ENCODE data around the gene MTSS2.

The MTSS2 gene

DNA sequence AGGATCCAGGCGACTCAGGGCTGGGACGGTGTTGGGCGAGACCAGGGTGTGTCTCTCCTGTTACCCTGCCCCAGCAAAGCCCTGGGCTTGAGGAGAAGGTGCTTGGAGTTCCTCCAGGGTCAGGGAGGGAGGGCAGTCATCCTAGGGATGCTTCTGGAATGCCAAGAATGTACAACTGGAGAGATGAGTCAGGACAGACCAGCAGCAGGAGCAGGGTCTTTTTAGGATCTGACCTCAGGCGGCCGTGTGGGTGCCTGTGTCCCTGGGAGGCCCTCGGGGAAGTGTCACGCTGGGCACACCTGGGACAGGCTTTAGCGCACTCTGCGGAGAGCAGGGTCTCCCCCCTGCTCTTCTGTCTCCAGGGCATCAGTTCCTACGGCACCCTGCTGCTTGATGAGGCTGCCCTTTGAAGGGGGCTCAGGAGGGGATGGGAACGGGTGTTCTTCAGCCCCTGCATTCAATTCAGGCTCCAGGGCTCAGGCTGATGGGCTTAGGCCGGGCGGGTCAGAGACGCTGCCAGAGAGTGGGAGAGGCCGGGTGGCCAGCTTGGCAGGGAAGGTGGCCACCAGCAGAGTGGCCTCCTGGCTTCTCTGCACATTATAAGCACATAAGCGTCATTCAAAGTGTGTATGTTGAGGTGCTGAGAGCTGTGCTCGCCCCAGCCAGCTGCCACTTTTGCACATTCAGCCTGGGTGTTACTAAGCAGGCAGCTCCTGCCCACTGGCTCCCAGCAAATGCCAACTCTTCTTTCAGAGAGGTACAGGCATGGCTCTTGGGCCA, 8.4 kb upstream of the MTSS2 start:
- Histone ChIP-seq H3K4me1 (ENCODE audit: insufficient read depth, insufficient read length) (peaks cover 48% of the 10 kb centered on the region), H3K27me3 (ENCODE audit: insufficient read depth, insufficient read length) (no peaks in the 10 kb centered on the region), H3K4me3 (ENCODE audit: insufficient read length, low read depth) (no peak overlapping the region), H3K36me3 (ENCODE audit: insufficient read depth, insufficient read length, low read length) (peaks cover 21% of the 10 kb centered on the region), H3K9me3 (ENCODE audit: insufficient read depth, low read length) (no peaks in the 10 kb centered on the region), H3K9ac (ENCODE audit: insufficient read length, low read depth) (peak overlapping the region; percentile 72)
- peak; percentile 89 for DNase-seq (ENCODE audit: low read depth, low spot score)
- TF ChIP-seq SUZ12 (IDR thresholded peaks at IDR 0.05; ENCODE audit: extremely low read depth, insufficient read depth, insufficient read length) (no peak), YY1 (IDR thresholded peaks at IDR 0.05; ENCODE audit: insufficient read depth, insufficient read length) (no peak), ZNF274 (IDR thresholded peaks at IDR 0.05; ENCODE audit: low read depth, low read length) (no peak)

DNA sequence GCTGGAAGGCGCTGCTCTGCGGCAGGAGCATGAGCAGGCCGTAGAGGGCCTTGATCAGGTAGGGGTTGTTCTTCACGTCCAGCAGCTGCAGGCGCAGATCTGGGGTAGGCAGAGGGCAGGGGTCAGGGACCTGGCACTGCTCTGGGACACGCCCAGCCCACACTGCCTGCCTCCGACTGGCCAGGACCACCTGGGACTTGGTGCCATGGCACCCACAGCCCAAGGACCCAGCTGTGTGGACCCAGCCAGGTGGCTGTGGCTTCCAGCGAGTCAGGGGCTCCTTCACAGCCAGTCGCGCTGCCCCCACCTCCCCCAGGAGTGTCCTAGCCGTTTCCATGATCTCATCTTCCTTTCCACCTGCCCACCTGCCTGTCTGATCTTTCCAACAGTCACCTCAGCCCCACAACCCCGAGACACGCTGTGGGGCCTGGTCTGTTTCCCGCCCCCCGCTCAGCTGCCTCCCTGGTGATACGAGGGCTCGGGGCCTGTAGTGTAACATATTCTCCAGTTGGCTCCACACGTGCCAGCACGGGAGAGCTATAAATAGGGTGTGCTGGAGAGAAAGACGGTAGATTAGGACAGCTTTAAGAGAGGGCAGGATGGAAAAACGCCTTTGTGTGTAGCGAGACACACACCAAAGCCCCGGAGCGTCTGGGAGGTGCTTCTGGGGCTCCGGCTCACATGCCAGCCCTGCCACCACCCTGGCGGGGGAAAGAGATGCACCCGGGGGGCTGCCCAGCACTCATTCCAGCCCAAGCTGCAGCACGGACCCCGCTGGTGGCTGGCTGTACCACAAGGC, 7.2 kb upstream of the MTSS2 start:
- peak overlapping the region; percentile 72 for H3K9ac ChIP-seq (ENCODE audit: insufficient read length, low read depth)

DNA sequence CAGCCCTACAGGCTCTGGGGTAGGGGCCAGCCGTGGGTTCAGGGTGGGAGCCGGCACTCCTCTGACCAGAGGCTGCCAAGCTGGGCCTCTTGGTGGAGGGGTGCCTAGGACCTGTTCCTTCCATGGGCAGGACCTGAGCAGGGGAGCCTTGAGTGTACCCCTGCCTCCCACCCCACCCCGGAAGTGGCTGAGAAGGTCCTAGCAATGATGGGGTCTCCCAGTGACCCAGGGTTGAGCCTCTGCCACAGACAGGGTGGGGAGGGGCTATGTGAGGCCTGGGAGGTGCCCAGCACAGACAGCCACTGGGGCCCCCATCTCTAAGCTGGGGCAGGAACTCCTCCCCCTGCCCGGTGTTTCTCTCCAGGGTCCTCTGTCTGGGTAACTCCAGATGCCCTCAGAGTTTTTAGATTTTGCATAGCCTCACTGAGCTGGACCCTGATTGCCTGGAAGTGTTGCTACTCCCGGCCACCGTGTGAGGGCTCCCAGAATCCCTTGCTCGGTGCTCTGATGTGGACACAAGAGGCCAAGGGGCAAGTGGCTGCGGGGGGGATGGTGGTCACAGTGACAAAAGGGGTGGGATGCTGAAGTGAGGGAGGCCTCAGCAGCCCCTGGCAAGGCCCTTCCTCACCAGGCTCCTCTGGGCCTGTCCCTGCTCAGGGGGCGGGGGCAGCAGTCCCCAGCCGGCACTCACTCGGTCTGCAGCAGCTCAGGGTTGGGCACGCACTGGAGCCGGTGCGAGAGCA, 6.4 kb upstream of the MTSS2 start:
- Histone ChIP-seq H3K36me3 (ENCODE audit: insufficient read depth, insufficient read length, low read length) (peaks cover 16% of the 10 kb centered on the region), H3K27me3 (ENCODE audit: insufficient read depth, insufficient read length) (no peaks in the 10 kb centered on the region), H3K4me3 (ENCODE audit: insufficient read length, low read depth) (no peak overlapping the region), H3K4me1 (ENCODE audit: insufficient read depth, insufficient read length) (peaks cover 51% of the 10 kb centered on the region), H3K9ac (ENCODE audit: insufficient read length, low read depth) (peak overlapping the region; percentile 72), H3K9me3 (ENCODE audit: insufficient read depth, low read length) (no peaks in the 10 kb centered on the region)
- no peak for TF ChIP-seq YY1 (IDR thresholded peaks at IDR 0.05; ENCODE audit: insufficient read depth, insufficient read length)
- DNase-seq (ENCODE audit: low read depth, low spot score), result no peak

More for the DNA sequence above, 7.2 kb upstream of the MTSS2 start:
- H3K27me3 ChIP-seq (ENCODE audit: insufficient read depth, insufficient read length), result no peaks in the 10 kb centered on the region
- H3K9me3 ChIP-seq (ENCODE audit: insufficient read depth, low read length), result no peaks in the 10 kb centered on the region
- no peak overlapping the region for H3K4me3 ChIP-seq (ENCODE audit: insufficient read length, low read depth)
- H3K36me3 ChIP-seq (ENCODE audit: insufficient read depth, insufficient read length, low read length), result peaks cover 16% of the 10 kb centered on the region
- TF ChIP-seq YY1 (IDR thresholded peaks at IDR 0.05; ENCODE audit: insufficient read depth, insufficient read length) (no peak), ZNF274 (IDR thresholded peaks at IDR 0.05; ENCODE audit: low read depth, low read length) (no peak), SUZ12 (IDR thresholded peaks at IDR 0.05; ENCODE audit: extremely low read depth, insufficient read depth, insufficient read length) (no peak)
- no peak for DNase-seq (ENCODE audit: low read depth, low spot score)
- peaks cover 49% of the 10 kb centered on the region for H3K4me1 ChIP-seq (ENCODE audit: insufficient read depth, insufficient read length)

DNA sequence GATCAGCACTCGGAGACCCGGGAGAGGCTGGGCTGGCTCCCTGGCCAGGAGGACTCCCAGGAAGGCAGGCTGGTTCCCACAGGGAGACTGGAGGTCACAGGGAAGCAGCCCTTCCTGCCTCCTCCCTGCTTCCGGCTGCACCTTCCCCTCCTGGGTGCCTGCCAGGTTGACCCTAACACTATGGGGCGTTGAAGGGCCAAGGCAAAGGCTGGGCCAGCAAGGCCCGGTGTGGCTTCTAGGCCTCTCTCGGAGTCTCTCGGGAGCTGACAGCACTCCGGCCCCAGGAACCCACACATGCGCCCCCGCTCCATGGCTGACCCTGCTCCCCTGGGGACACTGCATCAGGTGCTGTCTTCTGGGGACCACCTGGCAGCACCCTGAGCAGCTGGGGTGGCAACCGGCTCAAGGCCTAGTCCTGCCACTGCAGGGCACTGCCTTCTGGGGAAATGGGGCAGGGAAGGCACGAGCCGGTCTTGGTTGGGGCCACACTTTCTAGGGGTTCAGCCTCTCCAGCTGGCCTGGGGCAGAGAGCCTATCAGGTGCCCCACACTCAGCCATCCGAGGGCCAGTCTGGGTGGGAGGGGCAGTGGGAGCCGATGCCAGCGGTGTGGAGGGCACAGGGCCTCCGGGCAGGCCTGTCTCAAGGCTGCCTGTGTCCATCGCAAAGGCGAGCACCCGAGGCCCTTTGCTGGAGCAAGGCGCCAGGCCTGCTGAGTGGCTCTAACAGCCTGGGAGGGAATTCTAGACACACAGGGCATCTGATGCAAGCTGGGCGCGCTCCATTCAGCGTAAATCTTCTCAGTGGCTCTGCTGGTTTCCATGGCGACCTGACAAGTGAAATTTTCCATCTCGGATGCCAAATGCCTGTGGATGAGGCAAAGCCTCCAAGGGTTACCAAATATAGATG, 5.6 kb upstream of the MTSS2 start:
- no peak overlapping the region for H3K4me3 ChIP-seq (ENCODE audit: insufficient read length, low read depth)
- H3K27me3 ChIP-seq (ENCODE audit: insufficient read depth, insufficient read length), result no peaks in the 10 kb centered on the region
- no peak overlapping the region for H3K9ac ChIP-seq (ENCODE audit: insufficient read length, low read depth)
- TF ChIP-seq SUZ12 (IDR thresholded peaks at IDR 0.05; ENCODE audit: extremely low read depth, insufficient read depth, insufficient read length) (no peak), YY1 (IDR thresholded peaks at IDR 0.05; ENCODE audit: insufficient read depth, insufficient read length) (no peak), ZNF274 (IDR thresholded peaks at IDR 0.05; ENCODE audit: low read depth, low read length) (no peak)
- H3K36me3 ChIP-seq (ENCODE audit: insufficient read depth, insufficient read length, low read length), result peaks cover 16% of the 10 kb centered on the region
- H3K4me1 ChIP-seq (ENCODE audit: insufficient read depth, insufficient read length), result peaks cover 51% of the 10 kb centered on the region
- DNase-seq (ENCODE audit: low read depth, low spot score), result no peak
- H3K9me3 ChIP-seq (ENCODE audit: insufficient read depth, low read length), result no peaks in the 10 kb centered on the region

DNA sequence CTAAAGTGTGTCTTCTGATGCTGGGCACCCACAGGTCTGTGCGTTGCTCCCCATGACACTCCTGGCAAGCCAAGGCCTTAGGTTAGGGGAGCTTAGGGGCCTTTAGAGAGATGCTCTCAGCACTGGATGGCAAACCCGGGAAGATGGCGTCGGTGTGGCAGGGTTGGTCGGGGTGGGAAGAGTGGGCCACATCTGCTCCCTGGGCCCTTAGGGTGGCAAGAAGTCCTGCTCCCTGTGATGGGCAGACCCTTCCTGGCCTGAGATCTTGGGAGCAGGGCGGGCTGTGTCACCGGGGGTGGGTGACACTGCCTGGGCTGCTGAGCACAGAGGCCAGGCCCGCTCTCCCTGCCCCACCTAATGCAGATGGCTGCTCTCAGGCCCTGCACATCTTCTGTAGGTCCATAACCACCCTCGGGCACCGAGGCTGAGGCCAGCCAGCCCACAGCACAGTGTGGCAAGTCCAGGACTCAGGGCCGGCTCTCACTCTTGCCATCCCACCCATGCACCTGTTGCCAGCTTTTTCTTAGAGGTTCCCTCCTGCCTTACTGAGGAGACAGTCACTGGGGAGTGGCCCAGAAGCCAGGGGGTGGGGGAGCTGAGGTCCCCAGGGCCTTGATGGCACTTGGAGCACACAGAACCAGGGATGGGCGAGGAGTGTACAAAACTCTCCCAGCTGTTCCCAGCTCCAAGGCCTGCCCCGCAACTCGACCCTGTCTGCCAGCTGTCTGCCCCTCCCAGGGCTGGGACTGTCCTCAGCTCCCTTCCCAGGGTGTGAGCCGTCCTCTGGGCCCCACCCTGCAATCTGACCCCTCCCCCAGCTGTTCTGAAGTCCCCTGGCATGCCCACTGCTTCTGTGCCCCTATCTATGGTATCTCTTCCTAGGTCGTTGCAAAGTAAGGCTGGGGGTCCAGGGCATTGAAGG, 4.4 kb upstream of the MTSS2 start:
- no peak for DNase-seq (ENCODE audit: low read depth, low spot score)
- Histone ChIP-seq H3K27me3 (ENCODE audit: insufficient read depth, insufficient read length) (no peaks in the 10 kb centered on the region), H3K36me3 (ENCODE audit: insufficient read depth, insufficient read length, low read length) (peaks cover 16% of the 10 kb centered on the region), H3K9ac (ENCODE audit: insufficient read length, low read depth) (no peak overlapping the region), H3K9me3 (ENCODE audit: insufficient read depth, low read length) (no peaks in the 10 kb centered on the region), H3K4me3 (ENCODE audit: insufficient read length, low read depth) (no peak overlapping the region), H3K4me1 (ENCODE audit: insufficient read depth, insufficient read length) (peaks cover 45% of the 10 kb centered on the region)
- no peak for TF ChIP-seq ZNF274 (IDR thresholded peaks at IDR 0.05; ENCODE audit: low read depth, low read length)
- no peak for TF ChIP-seq YY1 (IDR thresholded peaks at IDR 0.05; ENCODE audit: insufficient read depth, insufficient read length)
- TF ChIP-seq SUZ12 (IDR thresholded peaks at IDR 0.05; ENCODE audit: extremely low read depth, insufficient read depth, insufficient read length), result no peak
